ENCODE measurements around the gene AGPAT4.
"Not testable (repeated sequence)": the region's sequence is repeated elsewhere in the genome, so short reads cannot be mapped to it uniquely, and the experiment has no call there.

AGPAT4 gene

GRCh38 chr6:161273752-161274487, at the start of gene AGPAT4:
TSS of gene AGPAT4 (minus strand) at chr6:161274061. CDS start at chr6:161232213, 41,848 bp downstream.
- DNase-seq, result peak; percentile 73

- no peak for DNase-seq
Measured at GRCh38 chr6:161319231-161319630, 45.4 kb upstream of the AGPAT4 start.

- DNase-seq, result no peak
Measured at GRCh38 chr6:161318456-161318855, 44.6 kb upstream of the AGPAT4 start.

- DNase-seq, result no peak
Measured at GRCh38 chr6:161316531-161316930, 42.7 kb upstream of the AGPAT4 start.

- DNase-seq, result not testable (repeated sequence)
Measured at GRCh38 chr6:161315246-161315917, 41.5 kb upstream of the AGPAT4 start.

GRCh38 chr6:161314541-161315245, 40.8 kb upstream of the AGPAT4 start:
- DNase-seq, result not testable (repeated sequence)

GRCh38 chr6:161313940-161314509, 40.2 kb upstream of the AGPAT4 start:
- no peak for DNase-seq

GRCh38 chr6:161313475-161313874, 39.6 kb upstream of the AGPAT4 start:
- DNase-seq, result not testable (repeated sequence)

GRCh38 chr6:161309774-161310173, 35.9 kb upstream of the AGPAT4 start:
- not testable (repeated sequence) for DNase-seq

GRCh38 chr6:161308075-161308655, 34.3 kb upstream of the AGPAT4 start:
- DNase-seq, result no peak

- no peak for DNase-seq
Measured at GRCh38 chr6:161305860-161306259, 32.0 kb upstream of the AGPAT4 start.

- no peak for DNase-seq
Measured at GRCh38 chr6:161303628-161304340, 29.9 kb upstream of the AGPAT4 start.

GRCh38 chr6:161302949-161303348, 29.1 kb upstream of the AGPAT4 start:
- DNase-seq, result no peak

- DNase-seq, result no peak
Measured at GRCh38 chr6:161301338-161301737, 27.5 kb upstream of the AGPAT4 start.

GRCh38 chr6:161300823-161301222, 27.0 kb upstream of the AGPAT4 start:
- DNase-seq, result no peak

- no peak for DNase-seq
Measured at GRCh38 chr6:161299726-161300125, 25.9 kb upstream of the AGPAT4 start.

GRCh38 chr6:161295784-161296183, 21.9 kb upstream of the AGPAT4 start:
- DNase-seq, result no peak

- no peak for DNase-seq
Measured at GRCh38 chr6:161292650-161293281, 18.9 kb upstream of the AGPAT4 start.

GRCh38 chr6:161292145-161292544, 18.3 kb upstream of the AGPAT4 start:
- no peak for DNase-seq

- DNase-seq, result no peak
Measured at GRCh38 chr6:161290751-161291150, 16.9 kb upstream of the AGPAT4 start.

- DNase-seq, result no peak
Measured at GRCh38 chr6:161284653-161285052, 10.8 kb upstream of the AGPAT4 start.

- DNase-seq, result no peak
Measured at GRCh38 chr6:161281092-161281491, 7.2 kb upstream of the AGPAT4 start.

All from NCI-H2081 treated with DMSO at 0.1 percent for 48 hours (cell line).